A673 (cell line): ENCODE data around the gene OVCH1. TPM values are rescaled to one million over a fixed set of nuclear protein-coding genes. Genes with fewer than 3 reads are reported as not detected.

Experiments used
- BruUV-seq: library from RNA; stranded (reverse); fragments of 400-500 nt; replicated peaks from 2 replicates; lab custom pipeline; 2021; lab: Mats Ljungman, UMichigan
- CTCF ChIA-PET: fragments of 300-600 bp; sonication (Branson Sonifier 250); formaldehyde crosslinking; loops from one replicate; lab custom pipeline; 2022; ENCODE audit warnings: antibody characterized with exemption; lab: Charles Lee
- POLR2A ChIA-PET: fragments of 300-600 bp; sonication (Branson Sonifier 250); formaldehyde crosslinking; loops from one replicate; lab custom pipeline; 2022; ENCODE audit warnings: antibody characterized with exemption; ENCODE audit not compliant: low non-redundant PET; lab: Charles Lee
- DNase-seq: peaks from one replicate; pipeline ENCODE4 v3.0.0-alpha.2; 2015; ENCODE audit warnings: low spot score
- H3K27ac ChIP-seq: fragments of 200-600 bp; sonication (generic); 2 replicates; pipeline ENCODE4 v1.5.1; 2016; ENCODE audit warnings: mixed run types, low read depth, mild to moderate bottlenecking, mixed read lengths, antibody characterized with exemption, low read length; ENCODE audit not compliant: poor library complexity, severe bottlenecking
- H3K27me3 ChIP-seq: fragments of 200-600 bp; sonication (generic); replicated peaks from 2 replicates; pipeline ENCODE4 v1.6.1; 2017; ENCODE audit warnings: mixed run types, low read depth, mild to moderate bottlenecking, mixed read lengths, antibody characterized with exemption, low read length; ENCODE audit not compliant: insufficient read depth, poor library complexity
- H3K36me3 ChIP-seq: fragments of 200-600 bp; sonication (generic); 2 replicates; pipeline ENCODE4 v1.6.1; 2016; ENCODE audit warnings: mixed run types, mild to moderate bottlenecking, mixed read lengths, antibody characterized with exemption, low read length; ENCODE audit not compliant: insufficient read depth, poor library complexity, severe bottlenecking
- H3K4me1 ChIP-seq: fragments of 200-600 bp; sonication (generic); 2 replicates; pipeline ENCODE4 v1.6.1; 2017; ENCODE audit warnings: mixed run types, mild to moderate bottlenecking, mixed read lengths, antibody characterized with exemption, low read length; ENCODE audit not compliant: insufficient read depth, poor library complexity, severe bottlenecking
- H3K4me3 ChIP-seq: fragments of 200-600 bp; sonication (generic); 2 replicates; pipeline ENCODE4 v1.5.1; 2016; ENCODE audit warnings: low read depth, mixed run types, mild to moderate bottlenecking, mixed read lengths, low read length; ENCODE audit not compliant: poor library complexity, severe bottlenecking
- H3K9me3 ChIP-seq: fragments of 200-600 bp; sonication (generic); 2 replicates; pipeline ENCODE4 v1.6.1; 2016; ENCODE audit warnings: mixed run types, low read depth, mild to moderate bottlenecking, mixed read lengths, antibody characterized with exemption, low read length; ENCODE audit not compliant: poor library complexity, severe bottlenecking
- CTCF ChIP-seq: fragments of 300-800, 200-600 bp; sonication (generic); conservative IDR thresholded peaks from 2 replicates; pipeline ENCODE4 v1.5.1; 2017; ENCODE audit warnings: low read depth, mild to moderate bottlenecking, antibody characterized with exemption, low read length, moderate library complexity, mixed read lengths
- EZH2 ChIP-seq: fragments of 200-600 bp; sonication (generic); IDR thresholded peaks from 2 replicates; pipeline ENCODE4 v1.6.1; 2017; ENCODE audit warnings: borderline replicate concordance, low read depth, mild to moderate bottlenecking, mixed read lengths, antibody characterized with exemption, low read length; ENCODE audit not compliant: poor library complexity, severe bottlenecking
- intact Hi-C: fragments of 100-400 bp; cut with micrococcal nuclease; formaldehyde crosslinking; loops from one replicate; pipeline ENCODE4 v1.10.0; 2022; ENCODE audit not compliant: unreplicated experiment
- total RNA-seq: library from RNA; stranded (reverse); gene quantifications from 2 replicates; pipeline ENCODE4 v1.2.3, GENCODE V29; 2021

Gene OVCH1
- total RNA-seq, 1 experiment from 2014 or later = 0.09 TPM

GRCh38 chr12:29545102-29545467, 47.6 kb upstream of the OVCH1 start:
- POLR2A ChIA-PET = no interaction called here
- no peak for TF ChIP-seq EZH2
- no peak for TF ChIP-seq CTCF
- CTCF ChIA-PET = no interaction called here
- Histone ChIP-seq H3K9me3 (no peaks in the 10 kb centered on the region), H3K4me3 (no peak overlapping the region), H3K36me3 (no peaks in the 10 kb centered on the region), H3K27me3 (no peaks in the 10 kb centered on the region), H3K4me1 (no peaks in the 10 kb centered on the region), H3K27ac (no peak overlapping the region)
- DNase-seq = no peak
- intact Hi-C loops = no loop called here
- no TSS peak for BruUV-seq

- ChIA-PET CTCF (no interaction called here), POLR2A (no interaction called here)
- Histone ChIP-seq H3K9me3 (no peaks in the 10 kb centered on the region), H3K27me3 (no peaks in the 10 kb centered on the region), H3K36me3 (no peaks in the 10 kb centered on the region), H3K4me3 (no peak overlapping the region), H3K4me1 (no peaks in the 10 kb centered on the region), H3K27ac (no peak overlapping the region)
- no TSS peak for BruUV-seq
- no peak for DNase-seq
- intact Hi-C loops = no loop called here
- TF ChIP-seq EZH2 = no peak
- no peak for TF ChIP-seq CTCF
Measured at GRCh38 chr12:29544428-29545101, 47.1 kb upstream of the OVCH1 start.

- Histone ChIP-seq H3K4me3 (no peak overlapping the region), H3K9me3 (no peaks in the 10 kb centered on the region), H3K36me3 (no peaks in the 10 kb centered on the region), H3K27ac (no peak overlapping the region), H3K27me3 (no peaks in the 10 kb centered on the region), H3K4me1 (no peaks in the 10 kb centered on the region)
- CTCF ChIA-PET = no interaction called here
- BruUV-seq = no TSS peak
- POLR2A ChIA-PET = no interaction called here
- no peak for TF ChIP-seq CTCF
- intact Hi-C loops = no loop called here
- DNase-seq = no peak
Measured at GRCh38 chr12:29543036-29543435, 45.5 kb upstream of the OVCH1 start.
